Measurements from ENCODE around the gene CD300C.

DNA sequence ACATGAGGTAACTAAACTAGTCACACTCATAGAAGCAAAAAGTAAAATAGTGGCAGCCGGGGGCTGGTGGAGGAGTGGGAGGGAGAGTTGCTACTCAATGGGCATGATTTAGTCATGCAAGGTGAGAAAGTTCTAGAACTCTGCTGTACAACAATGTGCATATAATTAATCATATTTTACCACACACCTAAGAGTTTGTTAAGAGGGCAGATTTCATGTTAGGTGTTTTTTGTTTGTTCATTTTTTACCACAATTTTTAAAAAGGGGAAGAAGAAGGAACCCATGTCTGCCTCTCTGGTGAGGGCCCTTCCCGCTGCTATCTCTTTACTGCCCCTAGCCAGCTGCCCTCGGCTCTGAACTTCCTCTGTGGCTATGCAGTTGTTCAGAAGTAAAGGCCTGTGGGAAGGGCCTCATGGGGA, 25.9 kb downstream of the CD300C start:
- TF ChIP-seq CTCF (IDR thresholded peaks at IDR 0.05) (no peak), ZFX (IDR thresholded peaks at IDR 0.05; ENCODE audit: borderline replicate concordance) (no peak)

Data from 22Rv1 (cell line).